Measurements from ENCODE around the gene GABBR1.

GABBR1 gene

DNA sequence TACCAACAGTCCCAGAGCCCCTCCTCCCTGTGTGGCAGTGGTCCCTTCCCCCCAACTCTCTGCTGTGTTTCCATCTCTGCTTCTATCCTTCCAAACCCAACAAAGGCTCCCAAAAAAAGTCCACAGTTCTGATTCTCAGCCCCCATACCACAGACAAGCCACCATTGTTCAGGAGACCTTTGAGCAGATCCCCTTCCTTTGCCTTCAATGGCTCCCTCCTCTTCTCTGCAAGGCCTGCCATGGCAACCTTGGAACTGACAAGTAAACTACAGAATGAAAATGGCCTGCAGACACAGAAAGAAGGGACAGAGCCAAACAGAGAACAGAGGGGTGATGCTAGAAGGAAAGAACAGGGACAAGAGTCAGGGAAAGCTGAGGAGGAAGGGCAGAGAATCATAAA is 24.9 kb downstream of the GABBR1 start:
- Histone ChIP-seq H3K9me3 (ENCODE audit: control insufficient read depth, low read length) (no peaks in the 10 kb centered on the region), H3K4me3 (ENCODE audit: insufficient read depth in 1 of 2, low read depth in 1 of 2, low read length in 2 of 2) (no peak overlapping the region), H2BK5ac (ENCODE audit: low read depth, low read length, poor library complexity, severe bottlenecking) (no peak overlapping the region), H4K8ac (ENCODE audit: low read length) (no peak overlapping the region), H3K27ac (ENCODE audit: low read length, poor library complexity, severe bottlenecking) (no peak overlapping the region), H3K9ac (ENCODE audit: low read length) (no peak overlapping the region), H3K36me3 (ENCODE audit: control insufficient read depth in 1 of 2, insufficient read depth in 2 of 2, low read depth in 1 of 2, low read length in 2 of 2) (peaks cover 69 to 98% of the 10 kb centered on the region in 2 experiments), H3K27me3 (ENCODE audit: control insufficient read depth in 1 of 2, insufficient read depth in 1 of 2, low read length in 2 of 2) (no peaks in the 10 kb centered on the region), H2BK12ac (ENCODE audit: low read length in 2 of 2) (no peak overlapping the region), H2AFZ (ENCODE audit: low read depth, low read length) (no peak overlapping the region), H3K4me1 (ENCODE audit: control insufficient read depth, insufficient read depth, low read depth, low read length) (peaks cover under 1% of the 10 kb centered on the region), H3K79me1 (replicated peaks; ENCODE audit: low read length, poor library complexity, severe bottlenecking) (peaks cover 14% of the 10 kb centered on the region), H2BK15ac (ENCODE audit: low read depth, poor library complexity, severe bottlenecking) (no peak overlapping the region), H3K14ac (ENCODE audit: low read length in 2 of 2) (no peak overlapping the region), H3K4ac (ENCODE audit: low read depth in 1 of 2, low read length in 2 of 2) (no peak overlapping the region), H3K4me2 (ENCODE audit: low read length, poor library complexity, severe bottlenecking) (no peak overlapping the region), H3K18ac (ENCODE audit: low read depth in 1 of 2, low read length in 2 of 2) (no peak overlapping the region), H3K23ac (ENCODE audit: low read length in 2 of 2) (no peak overlapping the region), H4K91ac (ENCODE audit: low read length) (no peak overlapping the region), H2AK5ac (ENCODE audit: low read length, severe bottlenecking) (no peak overlapping the region), H2BK120ac (ENCODE audit: low read depth, low read length) (no peak overlapping the region)
- no peak for DNase-seq

DNA sequence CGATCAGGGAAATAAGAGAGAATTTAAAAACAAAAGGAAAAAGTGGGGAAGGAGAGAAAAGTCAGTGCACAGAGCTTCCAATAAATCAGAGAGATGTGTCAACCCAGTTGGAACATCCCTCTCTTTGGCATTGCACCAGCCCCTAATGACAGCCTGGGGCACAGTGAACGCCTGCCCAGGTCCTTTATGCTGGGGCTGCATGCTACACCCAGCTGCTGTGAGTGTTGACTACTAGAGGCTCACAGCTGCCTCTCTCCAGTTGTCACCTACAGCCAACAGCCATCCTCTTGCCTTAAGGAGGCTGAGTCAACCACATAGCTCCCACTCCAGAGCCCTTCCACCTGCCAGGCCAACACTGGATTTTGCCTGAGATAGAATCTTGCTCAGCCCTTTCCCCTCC is 29.1 kb downstream of the GABBR1 start:
- Histone ChIP-seq H4K91ac (ENCODE audit: low read length) (no peak overlapping the region), H3K18ac (ENCODE audit: low read depth in 1 of 2, low read length in 2 of 2) (no peak overlapping the region), H3K9me3 (ENCODE audit: control insufficient read depth, low read length) (no peaks in the 10 kb centered on the region), H3K4ac (ENCODE audit: low read depth in 1 of 2, low read length in 2 of 2) (no peak overlapping the region), H2AFZ (ENCODE audit: low read depth, low read length) (no peak overlapping the region), H3K27me3 (ENCODE audit: control insufficient read depth in 1 of 2, insufficient read depth in 1 of 2, low read length in 2 of 2) (no peaks in the 10 kb centered on the region), H2BK15ac (ENCODE audit: low read depth, poor library complexity, severe bottlenecking) (no peak overlapping the region), H3K4me1 (ENCODE audit: control insufficient read depth, insufficient read depth, low read depth, low read length) (no peaks in the 10 kb centered on the region), H2BK5ac (ENCODE audit: low read depth, low read length, poor library complexity, severe bottlenecking) (no peak overlapping the region), H3K9ac (ENCODE audit: low read length) (no peak overlapping the region), H3K4me3 (ENCODE audit: insufficient read depth in 1 of 2, low read depth in 1 of 2, low read length in 2 of 2) (no peak overlapping the region), H4K8ac (ENCODE audit: low read length) (no peak overlapping the region), H3K4me2 (ENCODE audit: low read length, poor library complexity, severe bottlenecking) (no peak overlapping the region), H3K36me3 (ENCODE audit: control insufficient read depth in 1 of 2, insufficient read depth in 2 of 2, low read depth in 1 of 2, low read length in 2 of 2) (peaks cover 66 to 83% of the 10 kb centered on the region in 2 experiments), H3K14ac (ENCODE audit: low read length in 2 of 2) (no peak overlapping the region), H3K79me1 (replicated peaks; ENCODE audit: low read length, poor library complexity, severe bottlenecking) (peaks cover 10% of the 10 kb centered on the region), H2BK120ac (ENCODE audit: low read depth, low read length) (no peak overlapping the region), H2AK5ac (ENCODE audit: low read length, severe bottlenecking) (no peak overlapping the region), H3K27ac (ENCODE audit: low read length, poor library complexity, severe bottlenecking) (no peak overlapping the region), H2BK12ac (ENCODE audit: low read length in 2 of 2) (no peak overlapping the region), H3K23ac (ENCODE audit: low read length in 2 of 2) (no peak overlapping the region)
- WGBS, result 100% methylated on average over 2 of the region's 2 CpGs
- no peak for DNase-seq

DNA sequence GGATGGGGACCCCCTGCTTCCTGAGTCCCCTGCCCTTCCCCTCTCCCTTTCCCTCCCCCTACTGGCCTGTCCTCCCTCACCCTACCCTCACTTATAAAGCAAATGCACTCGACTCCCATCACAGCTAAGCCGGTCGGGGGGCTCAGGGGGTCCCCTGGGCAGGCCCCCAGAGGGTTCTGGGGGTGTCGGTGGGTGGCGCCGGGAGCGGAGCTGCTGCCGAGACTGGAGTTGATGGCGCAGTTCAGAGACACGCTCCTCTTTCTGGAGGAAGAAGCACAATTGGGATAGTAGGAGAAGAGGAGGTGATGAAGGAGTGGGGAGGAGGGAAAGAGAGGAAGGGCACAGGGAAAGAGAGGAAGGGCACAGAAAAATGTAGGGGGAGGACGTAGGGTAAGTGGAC is 29.5 kb downstream of the GABBR1 start:
- no peaks in the 10 kb centered on the region for H3K27me3 ChIP-seq (ENCODE audit: control insufficient read depth in 1 of 2, insufficient read depth in 1 of 2, low read length in 2 of 2)
- no peaks in the 10 kb centered on the region for H3K9me3 ChIP-seq (ENCODE audit: control insufficient read depth, low read length)
- H4K91ac ChIP-seq (ENCODE audit: low read length), result no peak overlapping the region
- H2BK15ac ChIP-seq (ENCODE audit: low read depth, poor library complexity, severe bottlenecking), result no peak overlapping the region
- H2BK120ac ChIP-seq (ENCODE audit: low read depth, low read length), result no peak overlapping the region
- no peak overlapping the region for H2AFZ ChIP-seq (ENCODE audit: low read depth, low read length)
- no peak overlapping the region for H3K14ac ChIP-seq (ENCODE audit: low read length in 2 of 2)
- H3K23ac ChIP-seq (ENCODE audit: low read length in 2 of 2), result no peak overlapping the region
- peaks cover 8% of the 10 kb centered on the region for H3K79me1 ChIP-seq (replicated peaks; ENCODE audit: low read length, poor library complexity, severe bottlenecking)
- no peak overlapping the region for H4K8ac ChIP-seq (ENCODE audit: low read length)
- WGBS, result 94% methylated on average over 11 of the region's 11 CpGs
- H2BK12ac ChIP-seq (ENCODE audit: low read length in 2 of 2), result no peak overlapping the region
- no peak overlapping the region for H3K4me3 ChIP-seq (ENCODE audit: insufficient read depth in 1 of 2, low read depth in 1 of 2, low read length in 2 of 2)
- H3K27ac ChIP-seq (ENCODE audit: low read length, poor library complexity, severe bottlenecking), result no peak overlapping the region
- no peak overlapping the region for H3K9ac ChIP-seq (ENCODE audit: low read length)
- H3K4me2 ChIP-seq (ENCODE audit: low read length, poor library complexity, severe bottlenecking), result no peak overlapping the region
- no peak overlapping the region for H2AK5ac ChIP-seq (ENCODE audit: low read length, severe bottlenecking)
- no peak overlapping the region for H2BK5ac ChIP-seq (ENCODE audit: low read depth, low read length, poor library complexity, severe bottlenecking)
- no peak overlapping the region for H3K4ac ChIP-seq (ENCODE audit: low read depth in 1 of 2, low read length in 2 of 2)
- H3K18ac ChIP-seq (ENCODE audit: low read depth in 1 of 2, low read length in 2 of 2), result no peak overlapping the region
- no peaks in the 10 kb centered on the region for H3K4me1 ChIP-seq (ENCODE audit: control insufficient read depth, insufficient read depth, low read depth, low read length)
- no peak for DNase-seq
- H3K36me3 ChIP-seq (ENCODE audit: control insufficient read depth in 1 of 2, insufficient read depth in 2 of 2, low read depth in 1 of 2, low read length in 2 of 2), result peaks cover 64 to 78% of the 10 kb centered on the region in 2 experiments

GRCh38 chr6:29602564-29603361 is 30.2 kb downstream of the GABBR1 start:
- Histone ChIP-seq H3K23ac (ENCODE audit: low read length in 2 of 2) (no peak overlapping the region), H2BK120ac (ENCODE audit: low read depth, low read length) (no peak overlapping the region), H3K27me3 (ENCODE audit: control insufficient read depth in 1 of 2, insufficient read depth in 1 of 2, low read length in 2 of 2) (no peaks in the 10 kb centered on the region), H2AK5ac (ENCODE audit: low read length, severe bottlenecking) (no peak overlapping the region), H3K14ac (ENCODE audit: low read length in 2 of 2) (no peak overlapping the region), H4K91ac (ENCODE audit: low read length) (no peak overlapping the region), H3K4me3 (ENCODE audit: insufficient read depth in 1 of 2, low read depth in 1 of 2, low read length in 2 of 2) (no peak overlapping the region), H3K4ac (ENCODE audit: low read depth in 1 of 2, low read length in 2 of 2) (no peak overlapping the region), H4K8ac (ENCODE audit: low read length) (no peak overlapping the region), H2BK15ac (ENCODE audit: low read depth, poor library complexity, severe bottlenecking) (no peak overlapping the region), H2BK12ac (ENCODE audit: low read length in 2 of 2) (no peak overlapping the region), H3K4me1 (ENCODE audit: control insufficient read depth, insufficient read depth, low read depth, low read length) (no peaks in the 10 kb centered on the region), H3K36me3 (ENCODE audit: control insufficient read depth in 1 of 2, insufficient read depth in 2 of 2, low read depth in 1 of 2, low read length in 2 of 2) (peaks cover 57 to 71% of the 10 kb centered on the region in 2 experiments), H3K27ac (ENCODE audit: low read length, poor library complexity, severe bottlenecking) (no peak overlapping the region), H3K9ac (ENCODE audit: low read length) (no peak overlapping the region), H3K79me1 (replicated peaks; ENCODE audit: low read length, poor library complexity, severe bottlenecking) (peaks cover 2% of the 10 kb centered on the region), H3K4me2 (ENCODE audit: low read length, poor library complexity, severe bottlenecking) (no peak overlapping the region), H3K9me3 (ENCODE audit: control insufficient read depth, low read length) (no peaks in the 10 kb centered on the region), H2AFZ (ENCODE audit: low read depth, low read length) (no peak overlapping the region), H2BK5ac (ENCODE audit: low read depth, low read length, poor library complexity, severe bottlenecking) (no peak overlapping the region), H3K18ac (ENCODE audit: low read depth in 1 of 2, low read length in 2 of 2) (no peak overlapping the region)
- peak; percentile 54 for DNase-seq
- 96% methylated on average over 12 of the region's 12 CpGs for WGBS
